Cardiac muscle cell (in vitro differentiated cells and primary cell): Measurements from ENCODE around the gene CYB561A3. TPM values are rescaled to one million over a fixed set of nuclear protein-coding genes. Genes with fewer than 3 reads are reported as not detected.

Experiments
- DNase-seq, 2 donors: peaks; one replicate each; pipeline versions ENCODE4 v3.0.0 to v3.0.0-alpha.2; 2010 to 2017; ENCODE audit warnings: low read depth in 1 of 2, low spot score in 1 of 2
- H3K27ac ChIP-seq: fragments of 200-600 bp; sonication (generic); 2 replicates; pipeline ENCODE4 v1.5.1; 2016
- H3K27me3 ChIP-seq: fragments of 200-600 bp; sonication (generic); 2 replicates; pipeline ENCODE4 v1.6.0; 2016; ENCODE audit warnings: control low read depth
- H3K36me3 ChIP-seq: fragments of 200-600 bp; sonication (generic); 2 replicates; pipeline ENCODE4 v1.5.1; 2016; ENCODE audit warnings: control low read depth
- H3K4me1 ChIP-seq: fragments of 200-600 bp; sonication (generic); 2 replicates; pipeline ENCODE4 v1.8.1; 2017; ENCODE audit warnings: low read depth, mild to moderate bottlenecking, mixed run types
- H3K4me3 ChIP-seq: fragments of 200-600 bp; sonication (generic); 2 replicates; pipeline ENCODE4 v1.5.1; 2016; ENCODE audit warnings: mild to moderate bottlenecking
- H3K9me3 ChIP-seq: fragments of 200-600 bp; sonication (generic); 2 replicates; pipeline ENCODE4 v1.5.1; 2017; ENCODE audit warnings: low read depth, mild to moderate bottlenecking, control low read depth
- CTCF ChIP-seq: IDR thresholded peaks from 2 replicates; pipeline ENCODE4 v1.5.1; 2012; ENCODE audit warnings: low read depth, mild to moderate bottlenecking, low read length
- polyA plus RNA-seq: library from polyadenylated mRNA; unstranded; fragments of >200 nt; fragmentation: Nextera tagmentation; extraction: Ambion mirVana; gene quantifications from 2 replicates; pipeline ENCODE4 v1.2.1, GENCODE V29; 2016
- total RNA-seq: library from RNA; depleted of rRNA; stranded (reverse); fragments of >200 nt; gene quantifications from 2 replicates; pipeline ENCODE4 v1.2.3, GENCODE V29; 2016

CYB561A3 gene
- total and polyA plus RNA-seq, 2 experiments from 2014 or later: 12.6 to 13.5 TPM

DNA sequence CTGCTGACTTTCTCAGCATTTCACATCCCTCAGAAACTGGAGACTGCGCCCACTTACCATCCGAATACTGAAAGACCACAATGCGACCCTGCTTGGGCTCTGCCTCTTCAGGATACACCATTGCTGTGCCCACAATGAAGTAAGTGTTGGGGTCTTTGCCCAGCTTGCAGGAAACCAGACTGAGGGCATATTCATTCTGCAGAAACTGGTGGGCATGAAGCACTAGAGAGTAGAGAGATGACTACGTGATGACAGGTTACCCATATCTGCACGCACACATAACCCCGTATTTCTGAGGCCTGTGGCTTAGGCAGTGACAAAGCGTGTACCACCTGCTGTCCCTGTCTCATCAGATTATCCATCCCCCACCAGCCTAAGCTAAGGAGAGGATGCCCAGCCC is 51.9 kb downstream of the CYB561A3 start:
- H3K27me3 ChIP-seq: no peaks in the 10 kb centered on the region
- no peak for TF ChIP-seq CTCF
- no peaks in the 10 kb centered on the region for H3K4me1 ChIP-seq
- H3K36me3 ChIP-seq: peaks cover 89% of the 10 kb centered on the region
- no peak for DNase-seq
- no peaks in the 10 kb centered on the region for H3K9me3 ChIP-seq
- no peak overlapping the region for H3K4me3 ChIP-seq
- no peak overlapping the region for H3K27ac ChIP-seq

DNA sequence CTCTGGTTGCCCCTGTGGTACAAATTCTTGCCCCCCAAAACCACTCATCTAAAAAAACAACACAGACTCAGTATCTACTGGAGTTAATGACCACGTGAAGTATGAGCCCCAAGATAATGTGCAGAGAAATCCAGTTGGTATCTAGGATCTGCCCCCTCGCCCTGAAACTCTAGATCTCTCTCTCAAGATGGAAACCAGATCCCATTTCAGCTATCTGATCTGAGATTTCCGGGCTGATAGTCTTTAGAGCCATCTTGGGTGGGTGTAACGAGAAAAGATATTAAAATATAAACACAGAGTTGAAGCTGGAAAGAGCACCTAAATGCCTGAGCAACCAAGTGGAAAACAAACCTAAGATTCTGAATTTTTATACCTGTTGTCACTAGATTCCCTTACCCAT is 52.5 kb downstream of the CYB561A3 start:
- Histone ChIP-seq H3K36me3 (peaks cover 84% of the 10 kb centered on the region), H3K9me3 (no peaks in the 10 kb centered on the region), H3K27ac (no peak overlapping the region), H3K4me1 (no peaks in the 10 kb centered on the region), H3K27me3 (no peaks in the 10 kb centered on the region), H3K4me3 (no peak overlapping the region)
- TF ChIP-seq CTCF: no peak
- no peak for DNase-seq

DNA sequence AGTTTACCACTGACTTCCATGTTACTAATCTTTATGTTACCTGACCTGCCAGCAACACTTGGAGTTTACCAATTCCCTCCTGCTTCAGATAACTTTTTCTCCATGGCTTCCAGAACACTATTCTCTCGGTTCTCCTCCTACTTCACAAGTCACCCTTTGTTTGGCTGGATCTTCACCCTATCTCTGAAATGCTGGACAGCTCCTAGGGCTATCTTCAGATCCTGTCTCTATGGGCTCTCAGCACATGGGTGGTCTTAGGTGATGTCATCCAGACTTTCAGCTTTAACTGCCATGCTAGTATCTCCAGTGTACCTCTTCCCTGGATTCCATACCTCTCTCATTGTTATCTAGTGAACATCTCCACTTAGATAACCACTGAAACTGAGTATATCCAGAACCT is 54.3 kb downstream of the CYB561A3 start:
- no peak for TF ChIP-seq CTCF
- H3K4me3 ChIP-seq: no peak overlapping the region
- DNase-seq: no peak
- H3K36me3 ChIP-seq: peaks cover 79% of the 10 kb centered on the region
- H3K27ac ChIP-seq: no peak overlapping the region
- H3K9me3 ChIP-seq: no peaks in the 10 kb centered on the region
- H3K4me1 ChIP-seq: no peaks in the 10 kb centered on the region
- H3K27me3 ChIP-seq: no peaks in the 10 kb centered on the region

- Histone ChIP-seq H3K27me3 (no peaks in the 10 kb centered on the region), H3K36me3 (peaks cover 80% of the 10 kb centered on the region), H3K4me1 (no peaks in the 10 kb centered on the region), H3K9me3 (no peaks in the 10 kb centered on the region), H3K4me3 (no peak overlapping the region), H3K27ac (no peak overlapping the region)
- no peak for DNase-seq
- no peak for TF ChIP-seq CTCF
These were observed 55.5 kb downstream of the CYB561A3 start for GRCh38 chr11:61306221-61306620.

GRCh38 chr11:61305417-61305816 is 56.3 kb downstream of the CYB561A3 start:
- Histone ChIP-seq H3K36me3 (peaks cover 82% of the 10 kb centered on the region), H3K9me3 (no peaks in the 10 kb centered on the region), H3K27me3 (no peaks in the 10 kb centered on the region), H3K4me1 (no peaks in the 10 kb centered on the region), H3K27ac (no peak overlapping the region), H3K4me3 (no peak overlapping the region)
- no peak for TF ChIP-seq CTCF
- DNase-seq: no peak

- Histone ChIP-seq H3K27ac (no peak overlapping the region), H3K9me3 (no peaks in the 10 kb centered on the region), H3K36me3 (peaks cover 75% of the 10 kb centered on the region), H3K4me1 (no peaks in the 10 kb centered on the region), H3K27me3 (no peaks in the 10 kb centered on the region), H3K4me3 (no peak overlapping the region)
- TF ChIP-seq CTCF: no peak
- no peak for DNase-seq
These were observed 58.0 kb downstream of the CYB561A3 start for GRCh38 chr11:61303725-61304124.
